Mesendoderm (in vitro differentiated cells): ENCODE data around the gene FYB2.

Experiments
- DNase-seq: peaks from one replicate; pipeline ENCODE4 v3.0.0; 2013
- H2AK5ac ChIP-seq: 2 replicates; pipeline ENCODE4 v1.6.1; 2013; ENCODE audit warnings: low read length, inconsistent platforms
- H2BK120ac ChIP-seq: 2 replicates; pipeline ENCODE4 v1.6.1; 2013; ENCODE audit warnings: low read depth, mild to moderate bottlenecking, low read length, moderate library complexity, mixed read lengths
- H2BK15ac ChIP-seq: replicated peaks from 2 replicates; pipeline ENCODE4 v1.6.1; 2013; ENCODE audit warnings: low read depth, mild to moderate bottlenecking, moderate library complexity
- H2BK5ac ChIP-seq: 2 replicates; pipeline ENCODE4 v1.6.1; 2013; ENCODE audit warnings: low read length, inconsistent platforms
- H3K18ac ChIP-seq: 2 replicates; pipeline ENCODE4 v1.6.1; 2013; ENCODE audit warnings: mild to moderate bottlenecking, low read length, mixed read lengths
- H3K23ac ChIP-seq: one replicate; pipeline ENCODE4 v1.6.1; 2013; ENCODE audit warnings: low read length
- H3K27ac ChIP-seq: 2 replicates; pipeline ENCODE4 v1.5.1; 2013; ENCODE audit warnings: low read depth, mild to moderate bottlenecking, inconsistent platforms, low read length, moderate library complexity
- H3K27me3 ChIP-seq: 2 replicates; pipeline ENCODE4 v1.6.1; 2013; ENCODE audit warnings: low read length, control low read depth, mild to moderate bottlenecking, inconsistent platforms; ENCODE audit not compliant: insufficient read depth, poor library complexity
- H3K36me3 ChIP-seq: 2 replicates; pipeline ENCODE4 v1.6.1; 2013; ENCODE audit warnings: low read length, inconsistent platforms; ENCODE audit not compliant: control insufficient read depth, insufficient read depth
- H3K4ac ChIP-seq: one replicate; pipeline ENCODE4 v1.6.1; 2013; ENCODE audit warnings: low read depth, mild to moderate bottlenecking, low read length, moderate library complexity
- H3K4me1 ChIP-seq: 2 replicates; pipeline ENCODE4 v1.6.1; 2013; ENCODE audit warnings: low read depth, low read length, inconsistent platforms; ENCODE audit not compliant: control insufficient read depth
- H3K4me2 ChIP-seq: 2 replicates; pipeline ENCODE4 v1.6.1; 2013; ENCODE audit warnings: low read length
- H3K4me3 ChIP-seq: 2 replicates; pipeline ENCODE4 v1.5.1; 2013; ENCODE audit warnings: mild to moderate bottlenecking, low read length
- H3K56ac ChIP-seq: one replicate; pipeline ENCODE4 v1.6.1; 2013; ENCODE audit warnings: low read length
- H3K79me1 ChIP-seq: 2 replicates; pipeline ENCODE4 v1.6.1; 2013; ENCODE audit warnings: low read length, inconsistent platforms
- H3K79me2 ChIP-seq: 2 replicates; pipeline ENCODE4 v1.6.1; 2013; ENCODE audit warnings: mild to moderate bottlenecking, low read length; ENCODE audit not compliant: control insufficient read depth, insufficient read depth
- H3K9ac ChIP-seq: 2 replicates; pipeline ENCODE4 v1.6.1; 2013; ENCODE audit warnings: low read length, inconsistent platforms
- H4K5ac ChIP-seq: one replicate; pipeline ENCODE4 v1.6.1; 2013; ENCODE audit warnings: low read length
- H4K8ac ChIP-seq: one replicate; pipeline ENCODE4 v1.6.1; 2013; ENCODE audit warnings: low read depth, mild to moderate bottlenecking, control low read depth, low read length, moderate library complexity
- WGBS: extraction: QIAGEN DNeasy Blood & Tissue Kit; methylation state at CpG from one replicate; pipeline ENCODE4 v1.1.7; 2013; ENCODE audit warnings: low lambda C conversion rate, missing lambda C conversion rate; ENCODE audit not compliant: insufficient coverage; ENCODE audit errors: extremely low coverage; 5-methylcytosine and 5-hydroxymethylcytosine counted together

Gene FYB2

GRCh38 chr1:56850922-56851321 is 31.7 kb upstream of the FYB2 start:
- Histone ChIP-seq H3K4me2 (no peak overlapping the region), H3K4me1 (no peaks in the 10 kb centered on the region), H3K36me3 (no peaks in the 10 kb centered on the region), H3K4me3 (no peak overlapping the region), H3K18ac (no peak overlapping the region), H2BK5ac (no peak overlapping the region), H4K8ac (no peak overlapping the region), H4K5ac (no peak overlapping the region), H2BK120ac (no peak overlapping the region), H3K9ac (no peak overlapping the region), H3K56ac (no peak overlapping the region), H3K27ac (no peak overlapping the region), H2BK15ac (no peak overlapping the region), H2AK5ac (no peak overlapping the region), H3K79me1 (no peaks in the 10 kb centered on the region), H3K27me3 (no peaks in the 10 kb centered on the region), H3K4ac (no peak overlapping the region), H3K79me2 (no peaks in the 10 kb centered on the region), H3K23ac (no peak overlapping the region)
- no peak for DNase-seq
- no CpG with 5 or more reads among the region's 5 CpGs for WGBS

DNA sequence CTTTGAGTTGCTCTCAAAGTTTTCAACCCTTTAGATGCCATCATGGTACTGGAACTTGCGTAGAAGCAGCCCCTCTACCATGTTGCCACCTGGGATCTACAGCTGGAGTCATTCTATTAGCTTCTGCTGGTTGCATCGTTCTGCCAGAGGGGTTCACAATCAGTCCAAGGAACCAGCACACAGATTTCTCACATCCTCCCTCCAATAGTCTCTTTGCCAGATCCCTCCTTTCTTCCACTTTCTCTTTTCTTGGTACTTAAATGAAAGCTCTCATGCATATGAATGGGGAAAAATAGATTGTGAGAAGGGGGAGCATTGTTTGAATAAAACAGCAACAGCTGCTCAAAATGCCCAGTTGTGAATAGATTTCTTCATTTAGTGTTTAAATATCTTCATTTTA is 31.2 kb upstream of the FYB2 start:
- no peak overlapping the region for H3K23ac ChIP-seq
- H3K9ac ChIP-seq = no peak overlapping the region
- H4K8ac ChIP-seq = no peak overlapping the region
- H2BK5ac ChIP-seq = no peak overlapping the region
- no peaks in the 10 kb centered on the region for H3K79me2 ChIP-seq
- DNase-seq = no peak
- no peak overlapping the region for H2BK15ac ChIP-seq
- no peaks in the 10 kb centered on the region for H3K36me3 ChIP-seq
- H2AK5ac ChIP-seq = no peak overlapping the region
- H2BK120ac ChIP-seq = no peak overlapping the region
- no peaks in the 10 kb centered on the region for H3K4me1 ChIP-seq
- no peak overlapping the region for H3K4ac ChIP-seq
- H3K18ac ChIP-seq = no peak overlapping the region
- H3K56ac ChIP-seq = no peak overlapping the region
- no peak overlapping the region for H3K4me2 ChIP-seq
- no peak overlapping the region for H4K5ac ChIP-seq
- H3K27ac ChIP-seq = no peak overlapping the region
- no peak overlapping the region for H3K4me3 ChIP-seq
- H3K27me3 ChIP-seq = no peaks in the 10 kb centered on the region
- no CpG with 5 or more reads among the region's 2 CpGs for WGBS
- H3K79me1 ChIP-seq = no peaks in the 10 kb centered on the region

GRCh38 chr1:56849750-56850149 is 30.5 kb upstream of the FYB2 start:
- H3K23ac ChIP-seq = no peak overlapping the region
- H3K4ac ChIP-seq = no peak overlapping the region
- no peak for DNase-seq
- no peaks in the 10 kb centered on the region for H3K36me3 ChIP-seq
- H4K8ac ChIP-seq = no peak overlapping the region
- H2BK15ac ChIP-seq = no peak overlapping the region
- no peak overlapping the region for H3K9ac ChIP-seq
- H2BK120ac ChIP-seq = no peak overlapping the region
- no peak overlapping the region for H2BK5ac ChIP-seq
- no peak overlapping the region for H4K5ac ChIP-seq
- no peaks in the 10 kb centered on the region for H3K79me1 ChIP-seq
- no peak overlapping the region for H3K18ac ChIP-seq
- H2AK5ac ChIP-seq = no peak overlapping the region
- H3K27me3 ChIP-seq = no peaks in the 10 kb centered on the region
- H3K56ac ChIP-seq = no peak overlapping the region
- H3K27ac ChIP-seq = no peak overlapping the region
- no peak overlapping the region for H3K4me2 ChIP-seq
- no peaks in the 10 kb centered on the region for H3K4me1 ChIP-seq
- H3K4me3 ChIP-seq = no peak overlapping the region
- H3K79me2 ChIP-seq = no peaks in the 10 kb centered on the region
- no CpG with 5 or more reads among the region's 7 CpGs for WGBS

DNA sequence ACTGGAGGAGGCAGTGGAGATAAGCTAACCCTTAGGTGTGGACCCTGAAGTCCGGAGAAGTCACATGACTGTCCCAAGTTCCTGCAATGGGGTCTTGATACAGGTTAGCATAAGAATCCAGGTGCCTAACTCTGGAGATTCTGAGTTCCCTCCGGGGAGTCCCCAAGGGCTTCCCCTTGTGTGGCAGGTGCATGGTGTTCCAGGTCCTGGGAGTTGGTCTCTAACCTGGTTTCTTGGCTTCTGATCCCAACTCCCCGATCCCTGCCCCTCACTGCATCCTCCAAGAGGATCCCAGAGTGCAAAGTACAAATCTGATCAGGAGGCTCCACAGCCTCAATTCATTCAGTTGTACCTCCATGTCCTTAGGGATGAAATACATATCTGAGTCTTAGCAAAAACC is 26.1 kb upstream of the FYB2 start:
- no peak overlapping the region for H4K5ac ChIP-seq
- H2BK15ac ChIP-seq = no peak overlapping the region
- no peak overlapping the region for H4K8ac ChIP-seq
- no peak overlapping the region for H3K4me3 ChIP-seq
- no peak overlapping the region for H3K23ac ChIP-seq
- no peak overlapping the region for H3K18ac ChIP-seq
- no peaks in the 10 kb centered on the region for H3K79me1 ChIP-seq
- H2BK5ac ChIP-seq = no peak overlapping the region
- H3K4me2 ChIP-seq = no peak overlapping the region
- H2AK5ac ChIP-seq = no peak overlapping the region
- WGBS = no CpG with 5 or more reads among the region's 3 CpGs
- no peak overlapping the region for H3K4ac ChIP-seq
- H3K36me3 ChIP-seq = no peaks in the 10 kb centered on the region
- no peak overlapping the region for H3K9ac ChIP-seq
- H3K79me2 ChIP-seq = no peaks in the 10 kb centered on the region
- DNase-seq = no peak
- no peaks in the 10 kb centered on the region for H3K4me1 ChIP-seq
- H3K27ac ChIP-seq = no peak overlapping the region
- no peak overlapping the region for H3K56ac ChIP-seq
- H3K27me3 ChIP-seq = no peaks in the 10 kb centered on the region
- H2BK120ac ChIP-seq = no peak overlapping the region

DNA sequence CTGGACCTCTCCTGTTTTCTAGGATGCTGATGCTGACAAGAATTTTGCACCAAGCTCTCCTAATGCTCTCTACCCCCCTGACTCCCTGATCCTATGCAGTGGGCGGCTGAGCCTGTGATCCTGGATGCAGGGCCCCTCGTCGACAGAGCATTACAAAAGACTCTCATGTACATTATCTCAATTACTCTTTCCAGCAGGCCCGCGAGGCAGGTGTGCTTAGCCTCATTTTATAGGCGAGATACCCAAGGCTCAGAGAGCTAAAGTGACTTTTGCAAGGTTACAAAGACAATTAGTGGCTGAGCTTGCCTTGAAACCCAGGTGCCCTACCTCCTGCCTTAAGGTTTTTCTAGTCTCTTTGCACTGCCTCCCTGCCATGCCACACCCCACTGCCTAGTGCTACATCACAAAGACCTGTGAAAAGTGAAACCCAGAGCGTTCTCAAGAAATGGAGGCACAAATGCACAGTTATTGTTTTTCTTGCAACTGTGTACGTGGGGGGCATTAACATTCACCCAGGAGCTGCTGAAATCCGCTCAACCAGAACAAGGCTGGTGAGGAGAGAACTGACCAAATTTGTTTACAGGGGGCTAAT is 25.4 kb upstream of the FYB2 start:
- Histone ChIP-seq H3K79me1 (no peaks in the 10 kb centered on the region), H3K9ac (no peak overlapping the region)

GRCh38 chr1:56843544-56843943 is 24.3 kb upstream of the FYB2 start:
- no peak overlapping the region for H2BK120ac ChIP-seq
- H3K79me1 ChIP-seq = no peaks in the 10 kb centered on the region
- no peaks in the 10 kb centered on the region for H3K36me3 ChIP-seq
- H3K4me3 ChIP-seq = no peak overlapping the region
- H3K27ac ChIP-seq = no peak overlapping the region
- H2BK15ac ChIP-seq = no peak overlapping the region
- no peak overlapping the region for H3K56ac ChIP-seq
- no CpG with 5 or more reads among the region's 3 CpGs for WGBS
- no peak overlapping the region for H2BK5ac ChIP-seq
- no peak overlapping the region for H4K8ac ChIP-seq
- no peaks in the 10 kb centered on the region for H3K79me2 ChIP-seq
- H3K27me3 ChIP-seq = no peaks in the 10 kb centered on the region
- H3K18ac ChIP-seq = no peak overlapping the region
- no peak overlapping the region for H3K9ac ChIP-seq
- H3K4me2 ChIP-seq = no peak overlapping the region
- no peak overlapping the region for H2AK5ac ChIP-seq
- no peak for DNase-seq
- no peak overlapping the region for H4K5ac ChIP-seq
- H3K23ac ChIP-seq = no peak overlapping the region
- H3K4me1 ChIP-seq = no peaks in the 10 kb centered on the region
- no peak overlapping the region for H3K4ac ChIP-seq

More for the DNA sequence above, 25.4 kb upstream of the FYB2 start:
- no peak overlapping the region for H2BK15ac ChIP-seq
- H4K5ac ChIP-seq = no peak overlapping the region
- no peaks in the 10 kb centered on the region for H3K27me3 ChIP-seq
- DNase-seq = no peak
- H3K4me2 ChIP-seq = no peak overlapping the region
- H4K8ac ChIP-seq = no peak overlapping the region
- no peaks in the 10 kb centered on the region for H3K4me1 ChIP-seq
- WGBS = no CpG with 5 or more reads among the region's 9 CpGs
- H2BK120ac ChIP-seq = no peak overlapping the region
- no peak overlapping the region for H3K23ac ChIP-seq
- no peak overlapping the region for H3K18ac ChIP-seq
- H3K4ac ChIP-seq = no peak overlapping the region
- H2AK5ac ChIP-seq = no peak overlapping the region
- H3K4me3 ChIP-seq = no peak overlapping the region
- H3K56ac ChIP-seq = no peak overlapping the region
- no peaks in the 10 kb centered on the region for H3K36me3 ChIP-seq
- no peaks in the 10 kb centered on the region for H3K79me2 ChIP-seq
- H3K27ac ChIP-seq = no peak overlapping the region
- H2BK5ac ChIP-seq = no peak overlapping the region
